ENCODE measurements around the gene ANXA2R. TPM values are rescaled to one million over a fixed set of nuclear protein-coding genes. Genes with fewer than 3 reads are reported as not detected.
A peak's percentile ranks its signal among the peaks of the same experiment; 100 is the strongest.

Gene ANXA2R
- total and polyA plus RNA-seq, 9 of the 15 experiments (the other 6 are each of a cell fraction or from before 2014, with no cell fraction given) = 2.1 to 4.8 (median 3.4) TPM

- TF ChIP-seq ZNF124 (CRISPR knock-in tag; IDR thresholded peaks at IDR 0.05) (no peak), ESRRB (CRISPR knock-in tag; IDR thresholded peaks at IDR 0.05; ENCODE audit: borderline replicate concordance) (no peak), IRF2 (CRISPR knock-in tag; IDR thresholded peaks at IDR 0.05) (no peak), BRD4 (IDR thresholded peaks at IDR 0.05) (no peak; the same call in 1 of the 2 replicates), ETS1 (conservative IDR thresholded peaks at IDR 0.05; ENCODE audit: control insufficient read depth, low read depth, low read length) (0 out of 2 replicates have a peak, but pooled peaks have one; percentile 58), ZNF12 (CRISPR knock-in tag; IDR thresholded peaks at IDR 0.05) (no peak), MEF2D (tag; conservative IDR thresholded peaks at IDR 0.05; ENCODE audit: low read depth) (no peak), DACH1 (IDR thresholded peaks at IDR 0.05; ENCODE audit: partially characterized antibody) (no peak), MXI1 (IDR thresholded peaks at IDR 0.05; ENCODE audit: low read depth, low read length) (no peak), ZNF583 (CRISPR knock-in tag; IDR thresholded peaks at IDR 0.05) (no peak), SIN3B (IDR thresholded peaks at IDR 0.05; ENCODE audit: low read depth) (peak; percentile 72), POLR3G (IDR thresholded peaks at IDR 0.05; ENCODE audit: extremely low read depth, insufficient read length, insufficient replicate concordance) (no peak), CREB5 (CRISPR knock-in tag; IDR thresholded peaks at IDR 0.05) (no peak), GATAD2A (IDR thresholded peaks at IDR 0.05) (no peak), RFX1 (IDR thresholded peaks at IDR 0.05) (no peak), KDM2B (CRISPR knock-in tag; IDR thresholded peaks at IDR 0.05) (no peak; the same call in 1 of the 2 replicates), NBN (IDR thresholded peaks at IDR 0.05; ENCODE audit: low read depth) (no peak), PHF21A (IDR thresholded peaks at IDR 0.05; ENCODE audit: borderline replicate concordance, low read depth) (no peak), RBBP5 (IDR thresholded peaks at IDR 0.05; ENCODE audit: borderline replicate concordance, insufficient read depth, low read length, poor library complexity, severe bottlenecking) (peak; percentile 94), CBFB (CRISPR knock-in tag; IDR thresholded peaks at IDR 0.05) (0 out of 2 replicates have a peak, but pooled peaks have one; percentile 29), ZNF24 (IDR thresholded peaks at IDR 0.05) (no peak), PHB2 (IDR thresholded peaks at IDR 0.05; ENCODE audit: low read depth) (no peak)
- TF ChIP-seq, protein P1, sequence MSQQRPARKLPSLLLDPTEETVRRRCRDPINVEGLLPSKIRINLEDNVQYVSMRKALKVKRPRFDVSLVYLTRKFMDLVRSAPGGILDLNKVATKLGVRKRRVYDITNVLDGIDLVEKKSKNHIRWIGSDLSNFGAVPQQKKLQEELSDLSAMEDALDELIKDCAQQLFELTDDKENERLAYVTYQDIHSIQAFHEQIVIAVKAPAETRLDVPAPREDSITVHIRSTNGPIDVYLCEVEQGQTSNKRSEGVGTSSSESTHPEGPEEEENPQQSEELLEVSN (IDR thresholded peaks at IDR 0.05; ENCODE audit: borderline replicate concordance in 1 of 2, extremely low read depth in 1 of 2, insufficient read depth in 1 of 2, insufficient read length in 1 of 2, low read depth in 1 of 2, low read length in 1 of 2, poor library complexity in 1 of 2, severe bottlenecking in 1 of 2) = peak; percentile 37 to 51
- TF ChIP-seq, protein P2, sequence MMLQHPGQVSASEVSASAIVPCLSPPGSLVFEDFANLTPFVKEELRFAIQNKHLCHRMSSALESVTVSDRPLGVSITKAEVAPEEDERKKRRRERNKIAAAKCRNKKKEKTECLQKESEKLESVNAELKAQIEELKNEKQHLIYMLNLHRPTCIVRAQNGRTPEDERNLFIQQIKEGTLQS (IDR thresholded peaks at IDR 0.05) = no peak
- TF ChIP-seq, protein P2 (CRISPR knock-in tag; conservative IDR thresholded peaks at IDR 0.05) = peak; percentile 51; the same call in 1 of the 2 replicates
These were observed 27.0 kb upstream of the ANXA2R start (continued) for GRCh38 chr5:43066799-43067741.

Data from K562 (cell line).